GM19240 (cell line): ENCODE results near the gene TBC1D30.
"Not testable (repeated sequence)": the region's sequence is repeated elsewhere in the genome, so short reads cannot be mapped to it uniquely, and the experiment has no call there.

ENCODE experiments used
- DNase-seq: peaks from one replicate; pipeline ENCODE4 v3.0.0; 2011; ENCODE audit warnings: low spot score; ENCODE audit not compliant: insufficient read length

TBC1D30 gene

DNA sequence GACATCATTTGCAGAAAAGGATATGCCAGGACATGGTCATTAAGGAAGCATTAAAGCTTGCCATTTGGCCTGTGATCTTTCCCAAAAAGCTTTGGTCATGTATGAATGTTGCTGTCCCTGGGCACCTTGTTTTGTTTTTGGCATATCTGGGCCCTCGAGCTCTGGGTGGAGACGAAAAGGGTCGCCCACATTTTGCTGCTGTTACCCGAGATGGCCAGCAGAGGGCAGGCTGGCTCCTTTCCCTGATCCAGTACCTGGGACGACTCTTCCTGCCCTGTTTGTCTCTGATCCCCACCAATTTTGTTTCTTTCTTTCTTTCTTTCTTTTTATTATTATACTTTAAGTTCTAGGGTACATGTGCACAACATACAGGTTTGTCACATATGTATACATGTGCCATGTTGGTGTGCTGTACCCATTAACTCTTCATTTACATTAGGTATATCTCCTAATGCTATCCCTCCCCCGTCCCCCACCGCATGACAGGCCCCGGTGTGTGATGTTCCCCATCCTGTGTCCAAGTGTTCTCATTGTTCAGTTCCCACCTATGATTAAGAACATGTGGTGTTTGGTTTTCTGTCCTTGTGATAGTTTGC lies 22.2 kb upstream of the TBC1D30 start:
- not testable (repeated sequence) for DNase-seq

GRCh38 chr12:64806173-64806572 lies 18.3 kb upstream of the TBC1D30 start:
- DNase-seq: no peak

DNA sequence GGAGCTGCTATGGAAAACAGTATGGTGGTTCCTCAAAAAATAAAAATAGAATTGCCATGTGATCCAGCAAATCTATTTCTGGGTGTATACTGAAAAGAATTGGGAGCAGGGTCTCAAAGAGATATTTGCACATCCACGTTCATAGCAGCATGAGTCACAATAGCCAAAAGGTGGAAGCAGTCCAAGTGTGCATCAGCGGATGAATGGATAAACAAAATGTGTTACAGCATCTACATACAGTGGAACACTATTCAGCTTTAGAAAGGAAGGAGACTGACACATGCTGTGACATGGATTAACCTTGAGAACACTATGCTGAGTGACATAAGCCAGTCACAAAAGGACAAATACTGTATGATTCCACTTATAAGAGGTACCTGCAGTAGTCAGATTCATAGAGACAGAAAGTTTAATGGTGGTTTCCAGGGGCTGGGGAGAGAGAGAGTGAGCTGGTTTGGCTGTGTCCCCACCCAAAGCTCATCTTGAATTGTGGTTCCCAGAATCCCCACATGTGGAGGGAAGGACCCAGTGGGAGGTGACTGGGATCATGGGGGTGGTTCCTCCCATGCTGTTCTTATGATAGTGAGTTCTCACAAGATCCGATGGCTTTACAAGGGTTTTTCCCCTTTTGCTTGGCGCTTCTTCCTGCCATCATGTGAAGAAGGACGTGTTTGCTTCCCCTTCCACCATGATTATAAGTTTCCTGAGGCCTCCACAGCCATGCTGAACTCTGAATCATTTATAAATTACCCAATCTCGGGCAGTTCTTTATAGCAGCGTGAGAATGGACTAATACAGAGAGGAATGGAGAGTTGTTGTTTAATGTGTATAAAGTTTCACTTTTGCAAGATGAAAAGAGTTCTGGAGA lies 17.6 kb upstream of the TBC1D30 start:
- no peak for DNase-seq

- DNase-seq: no peak
Observed at GRCh38 chr12:64808110-64808509, 16.3 kb upstream of the TBC1D30 start.

DNA sequence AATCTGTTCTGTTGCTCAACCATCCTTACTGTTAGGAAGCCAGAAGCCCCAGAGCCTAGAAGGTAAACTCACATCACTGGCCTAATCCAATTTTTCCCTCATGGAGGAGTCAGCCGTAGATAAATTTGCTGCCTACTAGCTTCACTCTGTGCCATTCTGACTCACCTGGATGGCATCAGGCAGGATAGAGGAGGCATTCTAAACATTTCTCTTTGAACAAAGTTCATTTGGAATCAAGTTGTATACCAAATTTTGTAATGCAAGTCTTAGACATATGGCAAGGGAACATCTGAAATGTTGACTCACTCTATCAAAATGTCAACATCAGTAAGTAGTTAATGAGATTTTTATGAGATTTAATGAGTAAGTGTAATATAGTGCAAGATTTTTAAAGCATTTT lies 13.6 kb upstream of the TBC1D30 start:
- no peak for DNase-seq

DNA sequence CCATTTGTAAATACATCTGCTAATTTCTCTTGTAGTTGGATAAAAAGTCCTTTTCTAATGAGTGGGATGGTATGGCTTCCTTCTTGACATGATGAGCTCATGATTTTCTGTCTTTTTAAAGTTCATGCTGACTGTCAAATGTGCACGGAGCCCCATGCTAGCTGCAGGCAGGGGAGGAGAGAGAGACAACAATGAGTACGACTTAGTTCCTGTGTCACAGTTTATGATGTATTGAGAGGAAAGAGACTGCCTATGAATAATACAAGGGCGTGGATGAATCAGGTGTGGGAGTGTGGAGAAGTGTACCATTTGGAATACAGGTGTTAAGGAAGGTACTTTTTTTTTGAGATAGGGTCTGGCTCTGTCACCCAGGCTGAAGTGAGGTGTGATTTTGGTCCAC lies 10.7 kb upstream of the TBC1D30 start:
- DNase-seq: no peak

GRCh38 chr12:64814432-64814831 lies 10.0 kb upstream of the TBC1D30 start:
- DNase-seq: no peak

GRCh38 chr12:64819816-64820402 lies 4.5 kb upstream of the TBC1D30 start:
- no peak for DNase-seq

- no peak for DNase-seq
Observed at GRCh38 chr12:64820593-64820992, 3.9 kb upstream of the TBC1D30 start.

DNA sequence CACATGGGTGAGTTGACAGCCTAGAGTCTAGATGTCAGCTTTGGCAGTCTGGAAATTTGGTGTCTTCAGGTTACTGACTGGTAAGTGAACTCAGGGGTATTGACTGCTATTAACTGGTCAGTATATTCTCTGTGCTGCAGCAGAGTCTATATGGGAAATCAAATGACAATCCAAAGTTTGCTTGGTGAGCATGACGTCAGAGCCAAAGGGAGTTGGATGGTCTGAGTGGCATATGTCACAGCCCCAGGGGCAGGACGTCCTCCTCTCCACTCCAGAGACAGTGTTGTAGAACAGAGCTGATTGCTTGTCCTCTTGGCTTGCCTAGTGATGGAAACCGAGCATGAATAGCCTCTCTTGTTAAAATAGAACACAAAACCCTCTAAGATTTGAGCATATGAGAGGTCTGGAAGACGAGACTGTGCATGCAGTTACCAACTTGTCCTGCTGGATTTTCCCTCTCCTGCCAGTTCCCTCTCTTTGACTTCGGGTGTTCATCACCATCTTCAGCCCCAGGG lies 3.3 kb upstream of the TBC1D30 start:
- no peak for DNase-seq

DNA sequence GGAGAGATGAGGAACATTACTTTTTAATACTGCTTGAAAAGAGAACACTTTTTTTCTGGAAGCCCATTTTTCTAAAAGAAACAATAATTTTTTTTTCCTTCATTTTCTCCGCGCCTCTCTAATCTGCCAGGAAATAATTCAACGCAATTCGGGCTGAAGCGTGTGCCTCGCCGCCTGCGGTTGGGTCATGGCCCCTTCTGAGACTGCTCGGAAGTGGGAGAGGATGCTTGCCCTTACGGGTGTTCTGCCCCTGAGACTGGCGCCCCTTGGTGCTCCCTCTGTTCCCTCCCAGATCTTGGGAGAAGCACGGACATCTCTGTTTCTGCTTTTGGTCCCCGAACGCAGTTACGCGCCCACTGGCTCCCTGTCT lies 332 bp upstream of the TBC1D30 start:
- DNase-seq: no peak

GRCh38 chr12:64825143-64826021 lies 935 bp downstream of the TBC1D30 start:
- no peak for DNase-seq

DNA sequence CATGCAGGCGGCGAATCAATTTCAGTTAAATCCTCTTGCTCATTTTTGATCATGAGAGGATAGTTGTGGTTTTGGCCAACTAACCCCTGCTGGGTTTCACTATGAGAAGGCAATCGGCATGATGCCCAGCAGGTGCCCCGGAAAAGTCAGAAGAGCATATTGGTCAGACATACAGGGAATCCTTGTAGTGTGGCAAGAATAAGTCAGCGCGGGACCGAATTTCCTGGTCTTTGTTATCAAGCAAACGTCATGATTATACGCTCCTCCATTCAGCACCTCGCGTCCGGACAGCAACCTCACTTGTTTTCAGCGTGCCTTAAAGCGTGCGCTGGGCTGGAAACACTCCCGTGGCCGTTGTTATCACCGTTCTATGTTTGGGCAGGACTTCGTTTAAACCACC lies 1.8 kb downstream of the TBC1D30 start:
- no peak for DNase-seq

DNA sequence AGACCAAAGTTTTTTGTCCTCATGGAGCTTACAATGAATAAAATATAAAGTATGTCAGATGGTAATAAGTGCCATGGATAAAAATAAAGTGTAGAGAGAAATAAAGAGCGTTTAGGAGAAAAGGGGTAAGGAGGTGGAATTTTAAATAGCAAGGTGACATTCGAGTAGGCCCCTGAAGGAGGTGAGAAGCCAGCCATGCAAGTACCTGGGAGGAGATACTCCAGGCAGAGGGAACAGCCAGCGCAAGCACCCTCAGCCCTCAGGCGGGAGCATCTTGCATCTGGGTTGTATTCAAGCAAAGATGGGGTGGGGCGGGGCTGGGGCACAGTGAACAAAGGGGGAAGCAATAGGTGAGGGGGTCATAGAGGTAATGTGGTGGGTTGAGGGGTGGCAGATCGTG lies 4.3 kb downstream of the TBC1D30 start:
- no peak for DNase-seq

DNA sequence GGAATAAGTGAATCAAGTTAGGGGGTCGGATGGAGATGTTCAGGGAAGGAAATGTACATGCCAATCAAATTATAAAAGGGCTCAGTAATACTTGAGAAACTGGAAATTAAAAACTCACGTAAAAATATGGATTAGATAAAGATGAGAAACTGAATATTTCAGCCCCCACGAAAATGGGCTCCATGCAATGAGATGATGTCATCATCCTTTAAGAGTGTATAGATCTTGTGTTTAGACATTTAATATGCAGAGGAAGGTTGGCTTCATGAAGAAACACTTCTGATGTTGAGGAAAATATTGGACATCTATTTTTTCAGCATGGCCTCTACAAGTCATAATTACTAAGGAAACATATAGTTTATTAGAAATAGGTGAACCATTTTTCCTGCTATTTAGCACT lies 9.5 kb downstream of the TBC1D30 start:
- no peak for DNase-seq

DNA sequence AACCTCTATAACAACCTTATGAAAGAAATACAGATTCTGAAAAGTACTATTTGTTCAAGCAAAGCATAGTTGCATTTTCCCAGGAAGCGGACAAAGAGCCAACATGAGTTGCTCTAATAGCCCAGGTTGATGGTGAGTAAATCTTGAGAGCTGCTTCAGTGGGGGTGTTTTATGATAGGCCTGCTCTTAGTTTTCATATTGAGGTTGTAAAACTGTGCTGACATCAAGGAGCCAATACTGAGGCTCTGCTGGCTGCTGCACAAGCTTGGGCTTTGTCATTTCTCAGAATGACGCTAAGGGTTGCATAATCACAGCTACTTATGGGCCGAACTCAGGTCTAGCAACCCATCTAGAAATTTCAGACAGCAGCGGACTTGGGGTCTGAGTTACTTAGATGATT lies 11.5 kb downstream of the TBC1D30 start:
- DNase-seq: no peak

- no peak for DNase-seq
Observed at GRCh38 chr12:64836856-64837255, 12.4 kb downstream of the TBC1D30 start.

DNA sequence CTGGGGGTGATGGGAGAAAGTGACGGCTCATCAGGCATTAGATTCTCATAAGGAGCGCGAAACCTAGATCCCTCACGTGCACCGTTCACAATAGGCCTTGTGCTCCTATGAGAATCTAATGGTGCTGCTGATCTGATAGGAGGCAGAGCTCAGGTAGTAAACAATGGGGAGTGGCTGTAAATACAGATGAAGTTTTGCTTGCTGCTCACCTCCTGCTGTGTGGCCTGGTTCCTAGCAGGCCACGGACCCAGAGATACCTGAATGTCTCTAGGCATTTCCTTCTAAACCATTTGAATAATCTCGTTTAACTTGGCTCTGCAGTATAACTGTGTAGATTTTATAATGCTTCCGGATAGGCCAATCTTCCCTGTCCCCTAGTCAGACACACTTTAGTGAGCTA lies 13.0 kb downstream of the TBC1D30 start:
- DNase-seq: no peak

DNA sequence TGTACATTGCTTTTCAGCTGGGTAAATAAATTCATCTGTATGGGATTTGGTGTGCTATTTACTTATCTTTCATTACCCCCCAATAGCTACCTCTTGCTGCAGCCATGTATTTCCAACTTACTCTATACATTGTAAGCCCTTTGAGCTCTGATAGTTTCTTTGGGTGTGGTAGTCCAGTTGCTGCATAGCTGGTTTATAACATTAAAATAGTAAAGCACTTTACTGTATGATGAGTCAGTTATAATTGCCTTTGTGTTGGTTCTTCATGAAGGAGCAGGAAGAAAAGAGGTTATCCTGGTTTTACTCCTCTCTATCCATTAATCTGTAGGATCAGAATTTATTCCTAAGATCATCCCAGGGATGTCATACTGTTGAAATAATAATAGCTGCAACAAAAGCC lies 15.7 kb downstream of the TBC1D30 start:
- DNase-seq: no peak

GRCh38 chr12:64840949-64841717 lies 16.7 kb downstream of the TBC1D30 start:
- no peak for DNase-seq

GRCh38 chr12:64848409-64848808 lies 24.0 kb downstream of the TBC1D30 start:
- not testable (repeated sequence) for DNase-seq
